ENCODE measurements around the gene ARAP1.
"Not testable (repeated sequence)": the region's sequence is repeated elsewhere in the genome, so short reads cannot be mapped to it uniquely, and the experiment has no call there.

The ARAP1 gene

GRCh38 chr11:72752088-72752914, at the start of gene ARAP1:
TSS of gene ARAP1 (minus strand) at chr11:72752408. CDS start at chr11:72727128, 25,280 bp downstream.
- peak; percentile 58 for DNase-seq

DNA sequence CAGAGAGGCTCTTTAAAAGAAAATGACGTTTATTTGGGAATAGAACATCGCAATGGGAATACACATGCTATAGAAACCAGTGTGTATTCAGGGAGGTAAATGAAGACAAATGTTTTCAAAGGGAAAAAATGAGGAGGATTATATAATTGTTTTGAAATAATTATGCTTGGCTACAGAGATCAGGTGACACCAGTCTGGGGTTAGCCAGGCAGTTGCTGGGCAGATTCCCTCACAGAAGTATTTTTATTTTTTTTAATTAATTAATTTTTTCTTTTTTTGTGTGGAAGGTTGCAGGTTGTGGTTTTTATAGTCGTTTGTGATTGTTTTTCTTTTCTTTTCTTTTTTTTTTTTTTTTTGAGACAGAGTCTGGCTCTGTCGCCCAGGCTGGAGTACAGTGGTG, 47.2 kb upstream of the ARAP1 start:
- DNase-seq: no peak

- no peak for DNase-seq
Observed at GRCh38 chr11:72798361-72798760, 46.2 kb upstream of the ARAP1 start.

GRCh38 chr11:72793425-72794367, 41.5 kb upstream of the ARAP1 start, which contains the start of gene STARD10:
TSS of gene STARD10 (minus strand) at chr11:72794047. CDS start at chr11:72781181, 12,866 bp downstream.
- peak; percentile 93 for DNase-seq

DNA sequence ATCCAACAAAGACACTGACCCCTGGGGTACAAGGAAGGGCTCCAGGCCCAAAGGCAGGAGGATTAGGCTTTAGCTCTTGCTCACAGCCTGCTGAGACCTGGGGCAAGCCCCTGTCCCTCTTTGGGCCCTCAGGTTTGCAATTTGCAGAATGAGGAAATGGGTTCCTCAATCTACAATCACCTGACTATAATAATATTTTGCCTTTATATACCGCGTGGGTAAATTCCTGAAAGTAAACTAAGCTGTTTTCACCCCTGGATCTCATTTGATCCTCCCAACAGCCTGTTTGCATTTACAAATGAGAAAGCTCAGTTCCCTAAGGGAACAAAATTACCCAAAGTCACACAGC, 40.8 kb upstream of the ARAP1 start:
- DNase-seq: no peak

- DNase-seq: no peak
Observed at GRCh38 chr11:72792437-72793021, 40.3 kb upstream of the ARAP1 start.

GRCh38 chr11:72791228-72791627, 39.0 kb upstream of the ARAP1 start:
- not testable (repeated sequence) for DNase-seq

DNA sequence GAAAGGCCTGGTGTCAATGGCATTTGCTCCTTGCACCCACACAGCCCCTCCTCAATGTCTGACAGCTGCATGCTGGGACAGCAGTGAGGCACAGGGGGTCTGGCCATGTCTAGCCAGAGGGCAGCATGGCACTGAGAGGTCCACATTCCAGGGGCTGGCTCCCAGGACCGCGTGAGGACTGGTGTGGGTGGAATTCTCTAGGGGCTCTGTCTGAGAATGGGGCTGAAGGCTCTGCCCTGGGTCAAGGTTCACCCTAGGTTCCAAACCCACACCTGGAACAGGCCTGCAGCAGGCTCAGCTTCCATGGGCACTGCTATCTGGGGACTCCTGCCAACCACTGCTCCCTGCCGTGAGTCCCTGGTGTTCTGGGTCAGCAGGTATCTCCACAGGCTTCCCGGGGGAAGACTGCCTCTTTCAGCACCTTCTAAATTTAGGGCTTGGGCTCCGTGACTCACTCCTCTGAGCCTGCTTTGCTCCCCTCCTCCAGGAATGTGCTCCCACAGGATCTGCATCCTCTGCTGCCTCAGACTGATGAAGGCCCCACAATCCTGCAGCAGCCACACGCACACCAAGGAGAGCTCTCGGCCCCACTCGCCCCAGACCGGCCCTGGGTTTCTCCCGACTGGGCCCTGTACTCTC, 37.4 kb upstream of the ARAP1 start:
- no peak for DNase-seq

DNA sequence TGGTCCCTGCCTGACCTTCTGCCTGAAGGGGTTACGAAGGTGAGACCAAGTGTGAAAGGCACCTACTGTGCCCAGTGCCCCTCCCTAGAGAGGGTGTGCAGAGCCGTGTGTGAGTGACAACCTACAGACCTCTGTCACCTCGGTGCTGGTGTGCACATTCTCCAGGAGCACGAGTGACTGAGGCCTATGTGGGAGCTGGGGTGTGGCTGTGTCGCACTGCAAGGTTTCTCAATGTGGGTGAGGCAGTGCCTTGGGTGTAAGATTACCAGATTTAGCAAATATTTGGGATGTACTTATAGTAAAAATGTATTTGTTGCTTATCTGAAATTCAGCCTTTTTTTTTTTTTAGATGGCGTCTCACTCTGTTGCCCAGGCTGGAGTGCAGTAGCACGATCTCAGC, 36.0 kb upstream of the ARAP1 start:
- no peak for DNase-seq

DNA sequence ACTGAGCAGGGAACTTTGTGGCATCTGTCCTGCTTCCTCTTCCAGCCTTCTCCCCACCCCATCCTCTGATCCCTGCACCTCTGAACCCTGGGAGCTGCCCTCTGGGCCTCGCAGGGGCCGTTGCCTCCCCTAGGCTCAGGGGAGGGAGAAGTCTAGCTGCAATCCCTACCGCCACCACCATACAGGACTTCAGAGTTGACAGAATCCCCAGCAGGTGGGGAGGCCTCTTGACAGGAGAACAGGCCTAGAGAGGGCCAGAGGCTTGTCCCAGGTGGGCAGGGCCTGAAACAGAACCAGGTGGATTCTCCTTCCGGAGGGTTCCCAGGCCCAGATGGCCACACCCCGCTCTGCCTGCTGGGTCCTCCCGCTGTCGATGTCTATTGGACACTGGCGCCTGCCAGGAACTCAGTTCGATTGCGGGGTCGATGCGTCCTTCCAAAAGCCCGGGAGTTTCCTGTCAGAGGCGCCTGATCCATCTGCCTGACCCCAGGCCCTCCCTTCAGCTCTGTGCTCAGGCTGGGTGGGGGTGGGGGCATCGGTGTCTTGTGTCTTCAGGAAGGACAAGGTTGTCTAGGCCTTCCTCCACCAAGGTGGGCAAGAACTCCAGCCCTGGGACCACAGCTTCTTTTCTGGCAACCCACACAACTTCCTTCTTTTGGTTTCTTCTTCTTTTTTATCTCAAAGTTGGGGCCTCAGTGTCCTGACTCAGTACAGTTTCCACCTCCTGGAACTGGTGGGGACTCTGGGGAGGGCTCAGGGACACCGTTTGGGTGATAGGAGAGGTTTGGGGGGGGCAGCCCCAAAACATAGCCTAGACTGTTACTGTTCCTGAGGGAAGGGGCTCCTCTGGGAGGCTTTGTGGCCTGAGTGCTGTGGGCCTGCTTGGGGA, 35.3 kb upstream of the ARAP1 start:
- DNase-seq: no peak

- no peak for DNase-seq
Observed at GRCh38 chr11:72786305-72787215, 34.4 kb upstream of the ARAP1 start.

- no peak for DNase-seq
Observed at GRCh38 chr11:72784662-72785061, 32.5 kb upstream of the ARAP1 start.

GRCh38 chr11:72783144-72783905, 31.1 kb upstream of the ARAP1 start:
- no peak for DNase-seq

- no peak for DNase-seq
Observed at GRCh38 chr11:72782081-72782920, 30.1 kb upstream of the ARAP1 start.

DNA sequence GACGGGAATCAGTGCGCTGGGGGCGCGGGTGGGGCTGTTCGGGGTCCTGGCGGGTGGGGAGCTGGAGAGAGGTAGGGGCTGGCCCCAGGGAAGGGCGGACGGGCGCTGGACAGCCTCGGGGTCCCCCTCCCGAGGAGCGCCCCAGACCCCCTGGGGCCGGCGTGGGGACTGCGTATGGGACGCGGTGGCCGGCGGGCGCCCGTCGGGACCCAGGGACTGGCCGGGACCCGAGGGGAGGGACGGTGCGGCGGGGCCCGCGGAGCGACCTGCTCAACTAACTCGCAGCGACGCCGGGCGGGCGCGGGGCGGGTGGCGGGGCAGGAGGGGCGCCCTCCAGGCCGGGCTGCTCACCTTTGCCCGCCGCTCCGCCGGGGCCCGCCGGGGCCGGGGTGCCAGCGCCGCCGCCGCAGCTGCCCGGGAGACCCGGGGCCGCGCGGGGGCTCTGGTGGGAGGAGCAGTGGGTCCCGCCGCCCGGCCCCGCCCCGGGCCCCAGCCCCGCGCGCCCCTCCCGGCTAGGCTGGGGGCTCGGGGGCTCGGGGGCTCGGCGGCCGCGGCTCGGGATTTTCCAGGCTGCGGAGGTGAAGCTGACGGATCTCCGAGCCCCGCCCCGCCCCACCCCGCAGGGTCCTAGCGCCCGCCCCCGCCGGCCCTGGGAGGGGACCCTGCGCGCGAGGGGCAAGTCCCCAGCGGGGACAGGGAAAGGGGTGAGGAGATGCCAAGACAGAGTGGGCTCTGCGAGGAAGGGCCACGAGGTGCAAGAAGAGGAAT, 29.3 kb upstream of the ARAP1 start:
- DNase-seq: peak; percentile 42

DNA sequence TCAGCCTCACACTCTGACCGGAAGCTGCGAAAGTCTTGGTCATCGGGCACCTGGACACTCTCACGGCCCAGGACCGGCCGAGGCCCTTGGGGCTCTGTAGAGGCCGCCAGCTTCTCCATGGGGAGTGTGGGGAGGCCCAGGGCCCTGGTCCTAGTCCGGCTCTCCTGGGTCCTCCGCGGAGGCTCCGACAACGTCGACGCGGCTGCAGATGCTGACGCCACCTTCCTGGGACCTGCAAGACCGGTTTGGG, 28.8 kb upstream of the ARAP1 start:
- DNase-seq: no peak

- DNase-seq: no peak
Observed at GRCh38 chr11:72780296-72781062, 28.3 kb upstream of the ARAP1 start.

Measured in activated T-cell treated with anti-CD3 and anti-CD28 coated beads for 4 hours (primary cell).